Pulmonary artery endothelial cell (primary cell): Measurements from ENCODE around the gene RBBP5. TPM values are rescaled to one million over a fixed set of nuclear protein-coding genes. Genes with fewer than 3 reads are reported as not detected.

Source experiments
- DNase-seq: peaks from one replicate; pipeline ENCODE4 v3.0.0-alpha.2; 2011; ENCODE audit warnings: low read depth, low spot score
- total RNA-seq: library from RNA; depleted of rRNA; stranded (reverse); fragments of >200 nt; gene quantifications from 2 replicates; pipeline ENCODE4 v1.2.3, GENCODE V29; 2014

Gene RBBP5
- total RNA-seq, 1 donor from 2014 or later = 17.7 TPM

DNA sequence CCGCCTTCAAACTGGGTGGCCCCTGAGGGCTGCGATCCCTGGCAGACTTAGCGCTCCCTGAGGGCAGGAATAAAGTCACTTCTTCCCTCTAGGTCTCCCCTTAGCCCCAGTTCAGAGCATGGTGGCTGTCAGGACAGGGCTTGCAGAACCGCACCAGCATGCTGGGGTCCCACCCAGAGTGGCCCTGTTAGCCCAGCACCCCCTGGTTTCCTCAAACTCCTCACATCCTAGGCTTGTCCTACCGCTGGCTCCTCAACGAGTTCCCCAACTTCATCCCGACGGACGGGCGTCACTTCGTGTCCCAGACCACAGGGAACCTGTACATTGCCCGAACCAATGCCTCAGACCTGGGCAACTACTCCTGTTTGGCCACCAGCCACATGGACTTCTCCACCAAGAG lies 62.9 kb downstream of the RBBP5 start:
- no peak for DNase-seq

DNA sequence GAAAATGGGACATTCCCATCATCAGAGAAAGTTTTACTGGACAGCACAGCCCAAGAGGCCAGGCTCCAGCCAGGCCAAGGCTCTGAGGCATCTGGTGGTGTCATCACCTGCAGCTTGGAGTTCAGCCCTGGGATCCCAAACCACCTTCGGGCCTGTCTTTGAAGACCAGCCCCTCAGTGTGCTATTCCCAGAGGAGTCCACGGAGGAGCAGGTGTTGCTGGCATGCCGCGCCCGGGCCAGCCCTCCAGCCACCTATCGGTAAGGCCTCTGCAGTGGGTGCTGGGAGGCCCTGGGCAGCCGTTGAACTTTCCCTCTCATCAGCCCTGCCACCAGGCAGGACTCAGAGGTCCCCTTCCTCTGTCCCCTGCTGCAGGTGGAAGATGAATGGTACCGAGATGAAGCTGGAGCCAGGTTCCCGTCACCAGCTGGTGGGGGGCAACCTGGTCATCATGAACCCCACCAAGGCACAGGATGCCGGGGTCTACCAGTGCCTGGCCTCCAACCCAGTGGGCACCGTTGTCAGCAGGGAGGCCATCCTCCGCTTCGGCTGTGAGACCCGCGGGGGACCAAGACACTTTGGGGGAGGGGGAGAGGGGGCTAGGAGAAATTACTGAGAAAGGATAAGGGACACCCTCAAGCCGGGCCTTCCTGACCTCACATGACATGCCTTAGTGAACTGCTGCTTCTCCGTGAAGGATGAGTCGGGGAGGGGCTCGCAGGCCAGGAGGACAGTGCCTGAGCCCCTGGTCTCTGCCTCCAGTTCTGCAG lies 63.8 kb downstream of the RBBP5 start:
- no peak for DNase-seq

DNA sequence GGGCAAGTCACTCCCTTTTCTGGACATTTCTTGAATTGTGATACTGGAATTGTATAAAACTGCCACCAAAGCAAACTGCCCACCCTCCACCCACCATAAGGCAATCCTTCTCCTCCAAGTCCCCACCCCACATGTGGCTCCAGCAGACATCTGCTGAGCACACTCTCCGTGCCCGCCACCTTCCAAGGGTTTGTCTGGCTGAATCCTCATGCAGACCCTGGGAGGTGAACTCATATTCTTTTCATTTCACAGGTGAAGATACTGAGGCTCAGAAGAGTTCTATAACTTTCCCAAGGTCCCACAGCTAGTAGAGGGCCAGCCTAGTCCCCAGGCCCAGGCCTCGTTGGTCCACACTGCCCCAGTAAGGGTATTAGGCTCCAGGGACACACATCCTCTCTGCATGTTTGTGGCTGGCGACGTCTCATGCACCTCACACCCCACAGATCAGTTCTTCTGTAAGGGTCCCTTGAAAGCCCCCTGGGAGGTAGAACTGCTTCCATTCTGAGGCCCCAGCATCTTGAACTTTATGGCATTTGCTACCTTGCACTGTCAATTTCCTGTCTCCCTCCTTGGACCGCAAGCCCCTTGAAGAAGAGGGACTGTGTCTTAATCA lies 64.7 kb downstream of the RBBP5 start:
- no peak for DNase-seq

DNA sequence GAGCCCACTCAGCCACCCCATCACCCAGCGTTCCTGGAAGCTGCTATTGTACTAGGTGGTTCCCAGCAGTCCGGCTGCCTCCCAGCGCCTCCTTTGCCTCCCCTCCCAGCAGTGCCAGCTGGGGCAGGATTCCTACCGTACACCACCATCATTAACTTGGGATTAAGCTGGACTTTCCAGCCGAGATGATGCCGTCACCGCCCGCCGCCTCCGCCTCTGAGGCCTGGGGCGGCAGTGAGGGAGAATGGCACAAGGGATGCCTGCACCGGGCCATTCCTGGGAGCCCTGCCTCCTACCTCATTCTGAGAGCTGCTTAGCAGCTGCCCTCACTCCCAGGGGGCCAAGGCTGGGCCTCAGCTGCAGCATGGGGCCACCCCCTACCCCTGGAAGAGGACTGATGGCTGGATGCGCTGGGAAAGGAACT lies 65.6 kb downstream of the RBBP5 start:
- DNase-seq = no peak

GRCh38 chr1:205054013-205054412 lies 67.8 kb downstream of the RBBP5 start:
- DNase-seq = no peak

- no peak for DNase-seq
Measured at GRCh38 chr1:205053296-205053695, 68.5 kb downstream of the RBBP5 start.

DNA sequence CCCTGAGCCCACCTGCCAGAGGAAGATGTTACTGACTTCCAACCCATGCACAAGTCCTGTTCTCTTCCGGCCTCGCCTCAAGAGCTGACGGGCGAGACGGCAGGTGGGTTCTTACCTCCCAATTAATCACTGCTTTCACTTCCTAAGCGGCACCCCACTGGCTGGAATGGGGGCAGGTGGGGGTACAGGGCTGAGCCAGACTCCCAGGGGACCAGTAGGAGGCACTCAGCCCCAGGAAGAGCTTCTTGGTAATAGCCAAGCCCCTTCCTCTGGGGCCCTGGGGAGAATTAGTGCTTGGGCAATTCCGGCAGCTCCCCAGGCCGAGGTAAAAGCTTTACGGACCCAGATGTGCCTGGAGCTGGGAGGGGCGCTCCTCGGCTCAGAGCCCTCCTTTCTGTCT lies 69.1 kb downstream of the RBBP5 start:
- DNase-seq = no peak

DNA sequence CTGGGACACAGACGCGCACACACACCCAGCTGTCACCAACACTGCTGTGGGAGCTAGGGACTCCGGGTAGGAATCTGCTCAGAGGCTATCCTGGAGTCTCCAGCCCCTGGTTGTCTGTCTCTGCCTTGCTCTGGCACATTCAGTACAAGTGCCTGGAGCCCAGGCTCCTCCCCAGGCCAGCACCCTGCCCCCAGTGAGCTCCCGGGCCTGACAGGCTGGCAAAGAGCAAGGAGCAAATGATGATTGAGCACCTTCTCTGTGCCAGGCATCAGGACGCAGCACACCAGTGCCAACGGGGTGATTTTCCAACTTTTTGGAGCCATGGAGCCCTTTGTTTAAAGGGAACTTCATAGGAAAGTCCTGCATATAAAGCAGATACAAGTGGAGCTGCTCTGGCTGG lies 72.3 kb downstream of the RBBP5 start:
- no peak for DNase-seq

GRCh38 chr1:205048382-205048781 lies 73.4 kb downstream of the RBBP5 start:
- no peak for DNase-seq

- no peak for DNase-seq
Measured at GRCh38 chr1:205047764-205048231, 74.0 kb downstream of the RBBP5 start.

DNA sequence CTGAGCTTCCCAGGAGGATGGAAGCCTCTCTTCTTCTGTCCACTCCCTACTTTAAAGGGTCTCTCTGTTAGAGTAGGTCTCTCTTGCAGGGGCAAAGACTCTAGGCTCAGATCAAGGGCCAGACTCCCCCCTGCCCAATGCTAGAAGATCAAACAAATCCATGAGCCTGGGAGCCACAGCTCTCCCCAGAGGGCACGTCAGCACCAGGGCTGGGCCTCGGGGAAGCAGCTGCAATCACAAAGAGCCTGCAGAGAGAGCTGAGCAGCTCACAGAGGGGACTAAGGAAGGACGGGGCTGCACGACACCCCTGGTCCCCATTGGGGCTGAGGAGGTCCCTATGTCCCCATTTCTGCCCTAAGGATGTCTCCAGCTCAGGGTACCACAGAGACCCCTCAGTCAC lies 74.9 kb downstream of the RBBP5 start:
- DNase-seq = no peak

DNA sequence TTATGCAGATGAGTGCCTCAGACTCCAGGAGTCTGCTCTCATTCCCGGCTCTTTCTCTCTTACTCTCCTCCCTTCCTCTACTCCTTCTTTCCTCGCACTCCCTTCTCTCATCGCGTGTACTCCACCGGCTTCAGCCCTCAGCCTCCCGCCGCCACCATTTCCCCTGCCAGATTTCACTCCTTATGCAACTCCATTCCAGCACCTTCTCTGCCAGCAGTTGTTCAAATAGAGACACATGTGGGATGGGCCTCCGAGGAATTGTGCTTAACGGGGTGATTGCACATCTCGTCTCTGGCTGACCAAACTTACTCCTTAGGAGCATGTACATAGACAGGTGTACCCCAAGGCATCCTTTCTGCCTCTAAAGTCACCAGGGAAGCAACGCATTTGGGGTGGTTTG lies 76.6 kb downstream of the RBBP5 start:
- no peak for DNase-seq

- no peak for DNase-seq
Measured at GRCh38 chr1:205044741-205045140, 77.0 kb downstream of the RBBP5 start.

GRCh38 chr1:205043866-205044265 lies 77.9 kb downstream of the RBBP5 start:
- no peak for DNase-seq

DNA sequence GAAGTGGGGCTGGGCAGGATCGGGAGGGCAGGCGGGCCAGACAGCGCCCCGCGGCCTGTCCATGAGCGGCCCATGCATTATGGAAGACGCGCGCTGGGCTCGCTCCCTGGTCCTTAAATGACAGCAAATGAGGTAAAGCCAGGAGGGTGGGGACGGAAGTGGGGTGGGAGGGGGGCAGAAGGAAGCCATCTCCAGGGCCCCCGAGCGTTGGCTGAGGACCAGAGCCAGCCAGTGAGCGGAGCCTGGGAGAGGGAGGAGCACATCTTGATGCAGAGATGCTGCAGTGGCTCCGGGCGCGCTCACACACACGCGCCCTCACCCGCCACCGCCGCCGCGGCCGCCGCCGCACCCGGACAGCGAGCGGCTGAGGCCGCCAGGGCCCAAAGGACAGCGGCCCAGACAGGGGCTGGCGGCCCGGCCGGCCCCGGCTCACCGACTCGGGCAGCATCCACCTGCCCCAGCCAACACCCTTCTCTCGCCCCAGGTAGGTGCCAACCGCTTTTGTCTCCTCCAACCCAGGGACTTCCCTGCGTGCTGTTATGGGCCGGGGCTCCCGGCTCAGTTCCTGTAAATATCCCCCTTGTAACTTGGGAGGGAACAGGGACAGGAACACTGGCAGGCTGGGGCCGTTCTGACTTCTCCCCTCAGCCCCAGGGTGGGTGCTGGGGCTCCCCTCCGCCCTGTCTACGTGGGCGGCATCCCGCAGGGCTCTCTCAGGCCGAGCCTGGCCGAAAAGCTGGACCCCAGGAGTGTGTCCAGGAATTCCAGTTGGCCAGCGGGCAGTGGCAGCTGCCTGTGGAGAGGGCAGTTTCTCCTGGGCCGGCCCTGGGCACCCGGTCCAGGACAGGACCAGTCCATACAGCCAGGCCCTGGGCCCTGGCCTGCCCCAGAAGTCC lies 78.6 kb downstream of the RBBP5 start, which contains the start of gene CNTN2:
TSS of gene CNTN2 (plus strand) at position 302 of the 896 bp plus-strand sequence. CDS start 9,974 bp downstream, outside the sequence.
- DNase-seq = no peak

DNA sequence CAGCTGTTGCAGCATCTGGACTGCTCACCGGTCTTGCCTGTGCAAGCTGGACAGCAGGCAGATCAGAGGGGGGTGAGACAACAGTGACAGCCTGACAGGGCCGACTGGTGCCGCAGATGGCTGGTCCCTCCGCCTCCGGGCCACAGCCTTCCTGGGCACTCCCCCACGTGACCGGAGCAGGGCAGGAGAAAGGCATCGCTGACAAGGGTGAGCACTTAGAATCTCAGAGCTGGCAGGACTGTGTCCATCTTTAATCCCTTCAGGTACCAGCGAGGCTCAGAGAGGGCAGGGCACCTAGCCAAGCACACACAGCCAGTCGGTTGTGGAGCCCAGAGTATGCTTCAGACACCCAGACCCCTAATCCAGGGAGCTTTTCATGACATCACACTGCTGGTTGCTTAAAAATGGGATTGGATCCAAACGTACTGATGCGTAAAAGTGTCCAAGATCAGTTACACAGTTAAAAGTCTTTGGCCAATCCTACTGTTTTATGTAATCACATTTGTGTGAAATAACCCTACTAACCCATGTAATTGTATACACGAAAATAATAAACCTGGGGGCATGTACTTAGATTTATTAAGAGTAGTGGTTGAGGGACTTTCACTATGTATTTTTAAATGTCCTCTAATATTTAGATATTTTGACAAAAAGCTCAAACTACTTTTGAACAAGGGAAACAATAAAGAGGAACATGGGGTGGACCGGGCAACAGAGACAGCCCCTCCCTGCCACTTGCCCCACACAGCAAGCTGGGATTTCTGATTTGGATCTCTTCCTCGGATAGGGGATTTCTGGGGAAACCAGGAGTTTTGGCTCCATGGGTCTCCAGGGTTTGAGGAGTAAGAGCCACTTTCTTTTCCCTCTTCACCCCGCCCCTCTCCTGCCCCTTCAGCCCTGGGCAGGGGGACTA lies 79.5 kb downstream of the RBBP5 start:
- no peak for DNase-seq

DNA sequence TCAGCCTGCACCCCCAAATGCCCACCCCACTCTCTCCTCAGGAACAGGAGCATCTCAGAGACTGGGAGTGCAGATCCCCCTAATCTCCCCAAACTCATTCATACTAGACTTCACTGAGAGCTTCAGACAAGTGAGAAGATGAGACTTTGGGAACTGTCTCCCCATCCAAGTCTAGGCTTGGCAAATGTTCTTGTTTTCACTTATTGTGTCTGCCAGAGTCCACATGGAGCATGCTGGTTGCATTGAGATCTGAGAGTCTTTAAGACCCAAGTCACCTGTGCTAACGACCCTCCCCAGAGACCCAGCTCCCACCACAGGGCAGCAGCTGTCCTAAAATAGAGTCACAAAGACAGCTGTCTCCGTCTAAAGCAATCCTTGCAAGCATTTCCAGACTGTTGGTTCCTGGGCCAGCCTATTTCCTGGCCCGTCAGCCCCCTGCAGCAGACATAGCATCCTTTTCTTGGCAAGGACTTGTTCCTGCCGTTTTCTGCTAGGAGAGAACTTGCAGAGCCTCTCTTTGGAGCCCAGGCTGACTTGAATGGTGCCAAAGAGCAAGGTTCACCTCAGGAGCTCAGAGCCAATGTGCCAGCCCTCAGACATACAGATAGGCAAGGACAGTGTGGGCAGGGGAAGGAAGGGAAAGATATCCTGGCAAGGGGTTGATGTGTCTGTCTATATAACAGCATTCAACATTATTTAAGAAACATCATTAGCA lies 80.6 kb downstream of the RBBP5 start:
- DNase-seq = no peak

- DNase-seq = no peak
Measured at GRCh38 chr1:205038132-205038786, 83.5 kb downstream of the RBBP5 start.

GRCh38 chr1:205037539-205037938 lies 84.2 kb downstream of the RBBP5 start:
- no peak for DNase-seq
